HT-29 (cell line): Measurements from ENCODE around the gene PLA2G7. TPM values are rescaled to one million over a fixed set of nuclear protein-coding genes. Genes with fewer than 3 reads are reported as not detected.

ENCODE experiments used
- DNase-seq: peaks from one replicate; pipeline ENCODE4 v3.0.0-alpha.2; 2015; ENCODE audit warnings: low spot score
- total RNA-seq: library from RNA; depleted of rRNA; stranded (reverse); fragments of >200 nt; shearing (Covaris generic); gene quantifications from 2 replicates; pipeline ENCODE4 v1.2.3, GENCODE V29; 2014; rRNA removed

PLA2G7 gene
- total RNA-seq, 1 experiment from 2014 or later: not detected

GRCh38 chr6:46688966-46689335 is 46.2 kb downstream of the PLA2G7 start:
- DNase-seq: no peak

GRCh38 chr6:46688117-46688965 is 46.8 kb downstream of the PLA2G7 start:
- DNase-seq: no peak

- DNase-seq: no peak
Observed at GRCh38 chr6:46687619-46688097, 47.5 kb downstream of the PLA2G7 start, which contains the start of gene TDRD6. TSS of gene TDRD6 (plus strand) at chr6:46687885. CDS start at chr6:46688129, 244 bp downstream.

- no peak for DNase-seq
Observed at GRCh38 chr6:46684771-46685170, 50.4 kb downstream of the PLA2G7 start.

GRCh38 chr6:46677314-46677654 is 57.9 kb downstream of the PLA2G7 start:
- DNase-seq: peak; percentile 9

GRCh38 chr6:46676604-46677313 is 58.4 kb downstream of the PLA2G7 start:
- DNase-seq: no peak

- DNase-seq: no peak
Observed at GRCh38 chr6:46674410-46674809, 60.8 kb downstream of the PLA2G7 start.

- DNase-seq: no peak
Observed at GRCh38 chr6:46667377-46667776, 67.8 kb downstream of the PLA2G7 start.

GRCh38 chr6:46661483-46661882 is 73.7 kb downstream of the PLA2G7 start:
- DNase-seq: no peak

GRCh38 chr6:46657642-46658041 is 77.5 kb downstream of the PLA2G7 start:
- no peak for DNase-seq

- peak; percentile 37 for DNase-seq
Observed at GRCh38 chr6:46655803-46656202, 79.4 kb downstream of the PLA2G7 start.

Other genes with a start within 250 kb of the PLA2G7 start
- 0.03 TPM in 1 of 2 replicates, not detected in the other for gene RCAN2, start 243.9 kb downstream of the PLA2G7 start, total RNA-seq
- 0.94 and 1.3 TPM in 2 replicates for gene CYP39A1, start 82.6 kb downstream of the PLA2G7 start, total RNA-seq
- gene SLC25A27, start 82.4 kb downstream of the PLA2G7 start, total RNA-seq: 4.6 and 5.8 TPM in 2 replicates
- not detected in 2 replicates for gene TDRD6, start 47.5 kb downstream of the PLA2G7 start, total RNA-seq
- not detected in 2 replicates for gene ANKRD66, start 11.6 kb upstream of the PLA2G7 start, total RNA-seq
- 0.05 TPM in 1 of 2 replicates, not detected in the other for gene MEP1A, start 58.0 kb upstream of the PLA2G7 start, total RNA-seq
- 0.05 TPM in 1 of 2 replicates, not detected in the other for gene ADGRF5, start 186.6 kb upstream of the PLA2G7 start, total RNA-seq